Suppressor macrophage treated with lipopolysaccharide for 4 hours (primary cell): ENCODE data around the gene MCUB.
"Not testable (repeated sequence)": the region's sequence is repeated elsewhere in the genome, so short reads cannot be mapped to it uniquely, and the experiment has no call there.

ENCODE experiments used
- DNase-seq: peaks from one replicate; pipeline ENCODE4 v3.0.0-alpha.2; 2020

The MCUB gene

DNA sequence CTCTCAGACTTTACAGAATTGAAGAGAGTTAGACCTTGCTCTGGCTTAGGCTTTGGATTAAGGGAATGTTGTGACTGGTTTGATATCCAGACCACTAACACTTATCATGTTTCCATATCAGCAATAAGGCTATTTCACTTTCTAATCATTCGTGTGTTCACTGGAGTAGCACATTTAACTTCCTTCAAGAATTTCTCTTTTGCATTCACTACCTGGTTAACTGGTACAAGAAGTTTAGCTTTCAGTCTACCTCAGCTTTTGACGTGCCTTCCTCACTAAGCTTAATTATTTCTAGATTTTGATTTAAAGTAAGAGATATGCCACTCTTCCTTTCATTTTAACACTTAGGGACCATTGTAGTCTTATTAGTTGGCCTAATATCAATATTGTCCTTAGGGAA is 80.6 kb downstream of the MCUB start:
- DNase-seq = no peak

DNA sequence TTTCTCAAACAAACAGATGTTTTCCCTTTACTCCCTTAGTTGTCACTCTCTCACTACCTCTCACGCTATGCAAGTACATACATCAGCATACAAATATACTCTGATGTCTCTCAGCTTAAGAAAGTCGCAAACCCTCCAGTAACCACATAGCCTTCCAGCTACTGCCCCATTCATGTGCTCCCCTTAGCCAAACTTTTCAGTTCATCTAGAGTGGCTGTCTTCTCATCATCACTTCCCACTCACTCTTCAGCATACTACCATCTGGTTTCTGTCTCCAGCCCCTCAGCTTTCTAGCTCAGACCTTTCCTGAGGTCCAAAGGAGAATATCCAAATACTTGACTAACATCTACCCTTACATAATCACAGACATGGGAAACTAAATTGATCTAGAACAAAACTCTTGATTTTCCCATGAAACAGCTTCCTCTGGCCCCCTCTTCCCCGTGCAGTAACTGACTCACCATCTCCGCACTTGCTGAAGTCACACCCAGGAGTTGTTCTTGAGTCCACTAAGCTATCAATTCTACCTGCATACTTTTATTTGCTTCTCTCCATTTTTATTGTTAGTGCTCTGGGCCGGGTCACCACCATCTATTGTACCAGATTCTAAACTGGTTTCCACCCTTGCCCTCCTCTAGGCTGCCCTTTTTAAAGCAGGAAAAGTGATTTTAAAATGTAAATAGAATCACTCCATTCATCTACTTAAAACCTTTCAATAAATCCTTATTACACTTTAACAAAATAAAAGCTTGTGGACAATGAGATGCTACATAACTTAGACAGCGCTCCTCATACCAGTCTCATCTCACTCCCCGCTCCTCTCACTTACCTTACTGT is 86.0 kb downstream of the MCUB start:
- DNase-seq = no peak

DNA sequence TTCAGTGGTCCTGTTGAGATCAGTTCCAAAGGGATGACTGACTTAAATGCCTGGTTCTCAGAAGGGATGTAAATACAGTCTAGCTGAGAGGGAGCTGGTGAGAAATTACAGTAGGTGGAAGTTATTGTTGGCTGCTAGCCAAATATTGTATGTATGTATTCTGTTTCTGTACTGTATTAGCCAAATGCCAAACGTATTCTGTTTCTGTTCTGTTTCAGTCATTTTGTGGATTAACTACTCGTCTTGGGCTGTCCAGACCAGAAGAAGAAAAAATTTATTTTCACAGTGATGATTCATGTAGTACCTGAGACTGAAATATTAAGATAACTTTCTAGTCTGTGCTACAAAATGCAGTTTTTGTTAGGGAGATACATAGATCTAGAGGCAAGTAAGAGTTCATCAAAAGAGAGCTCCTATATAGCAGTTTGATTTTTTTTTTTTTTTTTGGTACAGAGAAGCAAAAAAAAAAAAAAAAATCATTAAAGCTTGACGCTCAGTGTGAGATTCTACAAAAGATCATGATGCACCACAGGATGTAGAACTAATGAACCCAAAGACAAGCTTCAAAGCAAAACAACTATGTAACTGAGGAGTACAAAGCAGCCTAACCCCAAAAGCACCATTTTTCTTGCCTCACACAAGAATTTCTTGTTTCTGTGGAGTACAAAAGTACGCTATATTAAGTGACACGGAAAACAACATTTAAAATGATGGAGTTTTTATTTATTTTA is 88.4 kb downstream of the MCUB start:
- peak; percentile 41 for DNase-seq

DNA sequence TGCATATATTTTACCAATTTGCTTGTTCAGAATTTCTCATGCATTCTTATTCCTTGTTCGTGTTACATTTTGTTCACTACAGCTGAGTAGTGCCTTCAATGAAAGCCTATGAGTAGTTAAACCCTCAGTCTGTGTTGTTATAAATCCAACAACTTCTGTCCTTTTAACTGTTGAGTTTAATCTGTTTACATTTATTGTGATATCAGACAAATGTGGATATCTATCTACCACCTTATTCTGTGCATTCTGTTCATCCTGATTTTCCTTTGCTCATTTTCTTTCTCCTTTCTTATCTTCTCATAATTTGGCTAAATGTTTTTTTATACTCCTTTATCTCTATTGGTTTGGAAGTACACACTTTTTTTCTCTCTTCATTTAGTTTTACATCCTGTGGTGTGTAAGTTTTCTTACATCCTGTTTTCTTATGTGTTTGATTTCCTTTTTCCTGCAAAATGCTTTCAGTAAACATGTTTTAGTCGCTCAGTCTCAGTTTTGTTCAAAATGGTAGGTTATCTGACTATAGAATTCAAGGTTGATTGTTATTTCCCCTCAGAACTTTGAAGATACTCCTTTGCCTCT is 89.0 kb downstream of the MCUB start:
- no peak for DNase-seq

DNA sequence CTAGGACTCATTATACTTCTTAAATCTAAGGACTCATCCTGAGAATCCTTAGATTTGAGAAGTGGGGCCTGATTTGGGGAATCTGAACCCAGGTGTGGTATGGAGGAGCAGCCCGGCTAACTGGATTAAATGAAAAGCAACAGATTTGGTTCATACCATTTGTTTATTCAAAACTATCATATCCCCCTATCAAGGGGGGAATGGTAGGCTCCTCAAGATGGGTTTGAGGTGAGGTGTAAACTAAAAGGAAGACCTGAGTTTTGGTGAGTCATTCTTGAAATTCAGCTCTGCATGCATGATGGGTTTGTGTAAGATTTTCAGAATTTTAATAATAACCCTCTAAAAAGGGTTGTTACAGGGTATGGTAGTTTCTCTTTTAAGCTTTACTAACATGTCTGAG is 89.8 kb downstream of the MCUB start:
- no peak for DNase-seq

DNA sequence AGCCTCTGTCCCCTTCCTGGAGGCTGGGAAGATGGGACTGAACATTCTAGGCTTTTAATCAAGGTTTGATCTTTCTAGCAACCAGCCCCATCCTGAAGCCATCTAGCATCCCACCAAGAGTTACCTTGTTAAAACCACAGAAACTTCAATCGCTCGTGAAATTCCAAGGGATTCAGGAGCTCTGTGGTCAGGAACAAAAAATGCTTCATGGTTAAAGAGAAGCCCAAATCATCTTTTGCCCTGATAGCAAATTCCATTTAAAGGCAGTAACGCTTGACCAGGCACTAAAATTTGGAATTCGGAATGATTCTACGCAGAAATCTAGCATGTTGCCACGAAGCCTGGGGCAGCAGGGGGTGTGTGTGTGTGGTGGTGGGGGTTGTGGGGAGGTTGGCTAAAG is 95.3 kb downstream of the MCUB start:
- no peak for DNase-seq

DNA sequence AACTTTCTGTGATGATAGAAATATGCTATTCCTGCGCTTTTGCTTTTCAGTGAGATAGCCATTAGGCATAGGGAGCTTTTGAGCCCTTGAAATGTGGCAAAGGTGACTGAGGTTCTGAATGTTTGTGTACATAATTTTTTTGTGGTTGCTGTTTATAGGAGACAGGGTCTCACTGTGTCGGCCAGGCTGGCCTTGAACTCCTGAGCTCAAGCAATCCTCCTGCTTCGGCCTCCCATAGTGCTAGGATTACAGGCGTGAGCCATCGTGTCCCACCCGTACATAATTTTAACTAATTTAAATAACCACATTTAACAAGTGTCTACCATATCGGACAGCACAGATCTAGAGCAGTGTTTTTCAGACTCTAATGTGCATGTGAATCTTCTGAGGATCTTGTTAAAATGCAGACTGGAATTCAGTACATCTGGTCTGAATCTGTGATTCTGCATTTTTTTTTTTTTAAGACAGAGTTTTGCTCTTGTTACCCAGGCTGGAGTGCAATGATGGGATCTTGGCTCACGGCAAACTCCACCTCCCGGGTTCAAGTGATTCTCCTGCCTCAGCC is 97.9 kb downstream of the MCUB start:
- no peak for DNase-seq

DNA sequence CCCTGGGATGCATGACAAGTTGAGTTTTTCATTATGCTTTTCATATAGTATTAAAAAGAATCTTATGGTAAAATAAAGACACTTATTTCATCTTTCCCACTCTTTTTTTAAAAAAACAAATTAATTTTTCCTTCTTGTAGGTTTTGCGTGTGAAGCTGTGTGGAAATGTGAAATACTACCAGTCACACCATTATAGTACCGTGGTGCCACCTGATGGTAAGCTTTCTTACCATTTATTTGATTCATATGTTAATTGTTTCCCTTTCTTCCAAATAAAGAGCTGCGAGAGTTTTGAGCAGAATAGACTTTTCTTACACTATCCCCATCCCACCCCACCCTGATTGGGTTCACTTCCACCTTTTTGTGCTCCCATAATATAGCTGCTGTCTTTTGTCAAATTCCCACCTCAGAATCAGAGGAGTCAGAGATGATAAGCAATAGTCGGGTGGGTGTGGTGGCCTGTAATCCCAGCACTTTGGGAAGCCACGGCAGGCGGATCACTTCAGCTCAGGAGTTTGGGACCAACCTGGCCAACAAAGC is 98.9 kb downstream of the MCUB start:
- no peak for DNase-seq

DNA sequence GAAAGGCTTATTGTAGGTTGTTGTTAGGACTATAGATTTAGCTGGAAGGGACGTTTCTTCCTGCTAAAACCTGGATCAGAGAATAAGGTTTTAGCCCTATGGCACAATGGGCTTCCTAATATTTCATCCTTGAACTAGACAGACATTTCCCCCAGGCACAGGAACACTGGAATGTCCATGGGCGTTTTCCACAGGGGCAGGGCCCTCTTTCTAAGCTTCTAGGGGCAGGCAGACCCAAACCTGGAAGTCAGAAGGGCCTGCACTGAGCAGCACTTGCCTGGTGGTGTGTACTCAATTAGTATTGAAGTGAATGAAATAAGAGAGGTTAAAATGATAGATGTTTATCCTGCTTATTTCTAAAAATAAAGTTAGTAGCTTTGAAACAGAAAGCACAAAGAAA is 102.1 kb downstream of the MCUB start:
- no peak for DNase-seq

DNA sequence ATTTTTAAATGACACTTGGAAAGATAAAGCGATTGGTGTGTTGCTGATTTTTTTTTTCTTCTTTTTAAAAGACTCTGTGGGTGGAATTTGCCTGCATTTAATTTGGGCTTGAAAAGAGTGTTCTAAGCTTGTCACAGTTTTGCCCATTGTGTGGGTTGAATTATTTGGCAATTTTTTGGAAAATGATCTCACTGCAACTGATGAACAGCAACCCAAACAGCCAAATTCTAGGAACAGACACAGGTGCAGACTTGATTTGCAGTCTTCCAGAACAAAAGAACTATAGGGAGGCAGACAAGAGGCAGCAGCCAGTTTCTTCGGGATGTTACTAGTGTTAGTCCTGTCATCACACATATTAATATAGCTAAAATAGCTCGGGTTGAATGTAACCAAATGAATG is 102.7 kb downstream of the MCUB start:
- DNase-seq = no peak

DNA sequence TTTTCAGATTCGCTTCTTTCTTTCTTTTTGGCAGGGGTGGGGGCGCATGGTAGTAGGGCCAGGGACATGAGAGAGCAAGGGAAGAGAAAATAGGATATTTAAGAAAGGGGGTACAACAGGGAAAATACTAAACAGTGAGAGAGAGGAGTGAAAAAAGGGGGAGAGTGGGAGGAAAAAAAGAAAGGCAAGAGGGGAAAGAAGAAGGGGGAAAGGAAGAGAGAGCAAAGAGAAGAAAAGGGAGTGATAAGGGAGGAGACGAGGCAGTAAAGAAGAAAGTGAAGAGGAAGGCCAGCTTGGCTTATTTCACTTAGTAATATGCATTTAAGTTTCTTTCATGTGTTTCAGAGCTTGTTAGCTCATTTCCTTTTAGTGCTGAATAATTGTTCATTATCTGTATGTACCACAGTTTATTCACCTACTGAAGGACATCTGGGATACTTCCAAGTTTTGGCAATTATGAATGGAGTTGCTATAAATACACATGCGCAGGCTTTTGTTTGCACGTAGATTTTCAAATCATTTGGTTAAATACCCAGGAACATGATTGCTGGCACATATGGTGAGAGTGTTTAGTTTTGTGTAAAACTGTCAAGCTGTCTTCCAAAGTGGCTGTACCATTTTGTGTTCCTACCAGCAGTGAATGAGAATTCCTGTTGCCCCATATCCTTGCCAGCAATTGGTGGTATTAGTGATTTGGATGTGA is 105.9 kb downstream of the MCUB start:
- DNase-seq = no peak

DNA sequence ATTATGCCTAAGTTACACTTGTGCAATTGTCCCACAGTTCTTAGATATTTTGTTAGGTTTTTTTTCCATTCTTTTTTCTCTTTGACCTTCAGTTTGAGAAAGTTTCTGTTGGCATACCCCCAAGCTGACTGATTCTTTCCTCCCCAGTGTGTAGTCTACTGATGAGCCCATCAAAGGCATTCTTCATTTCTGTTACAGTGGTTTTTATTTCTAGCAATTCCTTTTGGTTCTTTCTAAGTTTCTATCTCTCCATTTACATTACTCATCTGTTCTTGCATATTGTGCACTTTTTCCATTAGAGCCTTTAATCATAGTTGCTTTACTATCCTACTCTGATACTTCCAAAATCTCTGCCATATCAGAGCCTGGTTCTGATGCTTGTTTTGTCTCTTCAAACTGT is 111.3 kb downstream of the MCUB start:
- no peak for DNase-seq

DNA sequence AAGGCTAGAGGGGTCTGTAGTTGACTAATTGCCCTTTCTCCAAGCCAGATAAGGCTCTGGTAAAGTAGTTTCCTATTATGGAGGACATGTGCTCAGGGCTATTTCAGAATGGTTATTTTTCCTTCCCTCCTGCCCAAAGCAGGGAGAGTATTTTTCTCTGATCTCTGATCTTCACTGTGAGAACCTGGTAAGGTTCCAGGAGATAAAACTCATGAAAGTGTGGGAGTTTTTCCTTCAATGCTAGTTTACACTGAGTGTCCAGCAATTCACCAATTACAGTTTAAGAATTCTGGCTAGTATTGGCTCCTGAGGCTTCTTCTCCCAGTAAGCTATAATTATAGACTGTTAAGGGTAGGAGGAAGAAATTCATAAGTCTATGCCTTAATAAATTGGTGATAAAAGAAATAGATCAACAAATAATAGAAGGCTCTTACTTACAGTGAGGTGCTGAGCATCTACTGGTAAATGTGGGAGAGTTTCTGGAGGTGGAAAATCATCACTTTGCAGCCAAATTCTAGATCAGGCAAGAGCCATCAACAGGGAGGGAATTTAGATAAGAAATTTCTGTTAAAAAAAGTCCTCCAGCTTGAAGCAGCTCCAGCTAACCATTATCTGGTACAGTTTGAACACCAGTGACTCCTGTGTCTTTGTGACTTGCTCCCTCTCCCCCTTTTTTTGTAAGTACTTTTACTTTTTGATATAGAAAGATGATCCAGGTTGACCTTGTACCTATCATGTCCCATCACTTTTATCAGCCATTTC is 112.3 kb downstream of the MCUB start:
- no peak for DNase-seq

DNA sequence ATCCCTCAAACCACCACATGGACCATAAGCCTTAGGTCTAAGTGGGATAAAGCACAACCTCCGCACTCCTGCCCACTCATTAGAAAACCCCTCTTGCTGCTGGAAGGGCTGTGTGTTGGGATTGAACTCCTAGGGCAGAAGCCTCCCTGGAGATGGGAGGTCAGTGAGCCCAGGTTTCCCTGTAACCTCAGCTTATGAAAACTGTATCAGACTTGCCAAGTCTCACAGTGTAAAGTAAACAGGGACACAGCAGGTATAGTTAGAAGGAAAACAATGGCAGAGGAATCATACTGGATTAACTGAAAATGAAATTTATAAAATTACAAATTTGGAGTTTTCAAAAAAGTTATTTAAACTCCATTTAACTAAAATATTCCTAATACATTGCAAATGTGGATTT is 113.3 kb downstream of the MCUB start:
- no peak for DNase-seq

DNA sequence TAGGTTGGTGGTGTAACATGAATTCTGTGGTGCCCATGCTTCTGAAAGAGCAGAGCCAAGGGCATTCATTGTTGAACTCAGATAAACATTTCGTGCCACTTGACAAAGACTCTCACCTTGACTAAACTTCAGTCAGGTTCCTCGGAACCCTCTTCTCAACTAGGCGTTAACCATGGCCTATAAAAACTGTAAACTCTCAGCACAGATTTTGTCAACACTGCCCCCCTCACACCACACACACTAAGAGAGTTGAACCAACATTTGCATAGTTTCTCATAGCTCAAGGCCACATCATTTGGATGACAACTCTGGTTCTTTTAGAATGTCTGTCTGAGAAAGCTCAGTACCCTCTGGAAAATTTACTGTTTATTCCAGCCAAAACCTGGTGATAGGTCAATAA is 115.1 kb downstream of the MCUB start:
- DNase-seq = no peak

DNA sequence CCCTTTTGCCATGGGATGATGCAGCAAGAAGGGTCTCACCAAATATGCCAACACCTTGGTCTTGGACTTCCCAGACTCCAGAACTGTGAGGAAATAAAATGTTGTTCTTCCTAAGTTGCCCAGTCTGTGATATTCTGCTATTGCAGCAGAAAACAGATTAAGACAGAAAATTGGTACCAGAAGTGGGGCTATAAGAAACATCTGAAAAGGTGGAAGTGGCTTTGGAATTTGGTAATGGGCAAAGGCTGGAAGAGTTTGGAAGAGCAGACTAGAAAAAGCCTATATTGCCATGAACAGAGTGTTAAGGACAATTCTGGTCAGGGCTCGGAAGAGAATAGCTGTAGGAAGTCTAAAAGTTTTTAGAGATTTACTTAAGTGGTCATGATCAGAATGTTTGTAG is 115.8 kb downstream of the MCUB start:
- no peak for DNase-seq

DNA sequence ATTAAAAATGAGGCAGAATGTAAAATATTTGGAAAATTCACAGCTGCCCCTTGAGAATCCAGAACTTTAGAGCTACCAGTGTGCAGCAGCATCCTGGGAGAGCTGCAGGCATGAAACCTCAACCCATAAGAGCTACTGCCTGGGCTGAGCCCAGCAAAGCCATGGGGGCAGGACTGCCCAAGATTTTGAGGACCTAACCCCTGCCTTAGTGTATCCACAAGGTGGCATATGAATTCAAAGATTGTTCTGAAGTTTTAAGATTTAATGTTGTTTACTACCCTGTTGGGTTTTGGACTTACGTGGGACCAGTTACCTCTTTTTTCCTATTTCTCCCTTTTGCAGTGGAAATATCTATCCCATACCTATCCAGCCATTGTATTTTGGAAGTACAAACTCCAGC is 116.8 kb downstream of the MCUB start:
- no peak for DNase-seq

DNA sequence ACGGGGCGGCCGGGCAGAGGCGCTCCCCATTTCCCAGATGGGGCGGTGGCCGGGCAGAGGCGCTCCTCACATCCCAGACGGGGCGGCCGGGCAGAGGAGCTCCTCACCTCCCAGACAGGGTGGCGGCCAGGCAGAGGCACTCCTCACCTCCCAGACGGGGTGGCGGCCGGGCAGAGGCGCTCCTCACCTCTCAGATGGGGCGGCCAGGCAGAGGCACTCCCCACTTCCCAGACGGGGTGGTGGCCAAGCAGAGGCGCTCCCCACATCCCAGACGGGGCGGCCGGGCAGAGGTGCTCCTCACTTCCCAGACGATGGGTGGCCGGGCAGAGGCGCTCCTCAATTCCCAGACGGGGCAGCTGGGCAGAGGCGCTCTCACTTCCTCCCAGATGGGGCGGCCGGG is 118.4 kb downstream of the MCUB start:
- DNase-seq = not testable (repeated sequence)

DNA sequence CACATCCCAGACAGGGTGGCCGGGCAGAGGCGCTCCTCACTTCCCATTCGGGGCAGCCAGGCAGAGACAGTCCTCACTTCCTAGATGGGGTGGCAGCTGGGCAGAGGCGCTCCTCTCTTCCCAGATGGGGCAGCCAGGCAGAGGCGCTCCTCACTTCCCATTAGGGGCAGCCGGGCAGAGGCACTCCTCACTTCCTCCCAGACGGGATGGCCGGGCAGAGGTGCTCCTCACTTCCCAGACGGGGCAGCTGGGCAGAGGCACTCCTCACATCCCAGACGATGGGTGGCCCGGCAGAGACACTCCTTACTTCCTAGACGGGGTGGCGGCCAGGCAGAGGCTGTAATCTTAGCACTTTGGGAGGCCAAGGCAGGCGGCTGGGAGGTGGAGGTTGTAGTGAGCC is 118.9 kb downstream of the MCUB start:
- DNase-seq = not testable (repeated sequence)

DNA sequence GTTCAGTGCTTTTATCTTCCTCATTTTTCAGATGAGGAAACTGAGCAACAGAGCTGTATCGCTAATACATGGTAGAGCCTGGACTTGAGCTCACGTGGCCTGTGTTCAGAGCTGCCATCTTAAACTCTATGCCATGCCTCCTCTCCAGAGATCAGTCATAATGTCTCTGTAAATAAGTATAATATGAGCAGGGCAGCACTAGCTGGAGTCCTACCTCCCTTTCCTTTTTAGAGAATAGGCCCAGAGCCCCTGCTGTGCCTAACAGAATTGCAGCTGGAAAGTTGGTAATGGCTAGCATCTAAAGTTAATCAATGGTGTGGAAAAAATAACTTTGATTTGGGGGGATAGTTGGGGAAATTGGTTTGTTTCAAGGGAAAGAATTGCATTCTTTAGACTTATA is 122.8 kb downstream of the MCUB start:
- DNase-seq = no peak

DNA sequence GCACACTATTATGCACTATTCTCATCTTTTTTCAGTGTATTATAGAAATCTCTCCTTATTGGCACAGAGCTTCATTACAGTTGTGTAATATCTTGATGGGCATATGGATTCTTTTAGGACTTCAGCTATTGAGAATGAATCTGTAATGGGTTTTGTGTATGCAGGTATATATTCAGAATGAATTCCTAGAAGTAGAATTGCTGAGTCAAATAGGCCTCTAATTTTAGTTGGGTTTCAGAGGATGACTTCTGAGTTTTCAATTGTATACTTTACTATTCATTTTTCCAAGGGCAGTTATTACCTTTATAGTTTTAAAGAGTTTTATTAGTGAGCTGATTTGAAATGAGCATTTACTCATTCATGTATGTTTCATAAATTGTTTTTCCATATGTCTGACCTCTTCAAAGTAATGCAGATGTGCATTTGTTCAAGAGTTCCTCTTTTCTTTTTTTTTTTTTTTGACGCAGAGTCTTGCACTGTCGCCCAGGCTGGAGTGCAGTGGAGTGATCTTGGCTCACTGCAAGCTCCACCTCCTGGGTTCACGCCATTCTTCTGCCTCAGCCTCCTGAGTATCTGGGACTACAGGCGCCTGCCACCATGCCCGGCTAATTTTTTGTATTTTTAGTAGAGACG is 123.7 kb downstream of the MCUB start:
- DNase-seq = peak; percentile 5

DNA sequence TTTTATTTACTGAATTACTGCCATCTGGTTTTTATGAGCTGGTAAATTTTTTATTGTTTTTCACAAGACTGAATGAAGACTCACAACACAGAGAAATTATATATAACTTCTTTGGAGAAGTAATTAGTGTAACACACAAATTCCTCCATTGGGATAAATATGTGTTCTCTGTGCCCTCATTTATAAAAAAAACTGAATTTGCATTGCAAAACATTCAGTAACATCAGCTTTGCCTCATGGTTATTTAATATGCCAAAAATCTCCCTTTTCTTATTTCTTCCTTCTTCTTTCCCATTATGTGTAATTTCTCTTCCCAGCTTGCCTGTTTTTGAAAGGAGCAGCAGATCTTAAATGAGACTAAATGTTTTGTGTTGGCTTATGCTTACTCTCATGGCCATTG is 124.7 kb downstream of the MCUB start:
- DNase-seq = no peak
